K562 (cell line): ENCODE measurements around the gene SGMS1. TPM values are rescaled to one million over a fixed set of nuclear protein-coding genes. Genes with fewer than 3 reads are reported as not detected.

Experiments used
- CREB1 ChIP-seq, 2 experiments: sonication (generic) in 1 of 2; formaldehyde crosslinking in 1 of 2; IDR thresholded peaks; 2 replicates each; pipeline versions ENCODE4 v1.6.1 to v1.8.0; 2012 to 2022; ENCODE audit warnings: inconsistent platforms in 1 of 2, mild to moderate bottlenecking in 1 of 2, missing genetic modification reagents in 1 of 2, moderate library complexity in 1 of 2
- CREB3 ChIP-seq: fragments of 450-650 bp; conservative IDR thresholded peaks from 2 replicates; pipeline ENCODE4 v1.6.1; 2016; ENCODE audit warnings: missing genetic modification characterization, low read depth, mild to moderate bottlenecking, missing compliant biosample characterization, moderate library complexity
- ELF4 ChIP-seq: fragments of 450-650 bp; formaldehyde crosslinking; IDR thresholded peaks from 2 replicates; pipeline ENCODE4 v1.4.0; 2022; ENCODE audit warnings: missing genetic modification characterization
- HDAC3 ChIP-seq: fragments of 450-650 bp; IDR thresholded peaks from 2 replicates; pipeline ENCODE4 v1.6.1; 2018; ENCODE audit warnings: borderline replicate concordance, mild to moderate bottlenecking, moderate library complexity; ENCODE audit not compliant: partially characterized antibody
- MGA ChIP-seq: fragments of 450-650 bp; IDR thresholded peaks from 2 replicates; pipeline ENCODE4 v1.6.1; 2016; ENCODE audit warnings: mild to moderate bottlenecking, moderate library complexity
- MYNN ChIP-seq, 2 experiments: sonication (generic); formaldehyde crosslinking in 1 of 2; IDR thresholded peaks; 2 replicates each; pipeline versions ENCODE4 v1.5.0 to v1.6.1; 2016 to 2020; ENCODE audit warnings: antibody characterized with exemption in 1 of 2, missing genetic modification reagents in 1 of 2
- ZNF384 ChIP-seq: IDR thresholded peaks from 2 replicates; pipeline ENCODE4 v1.6.1; 2012; ENCODE audit warnings: low read depth, low read length, improper control_type of control experiment
- ZNF740 ChIP-seq, 3 experiments: fragments of 200-800 bp in 1 of 3; sonication (Bioruptor generic) in 1 of 3; sonication (generic) in 1 of 3; formaldehyde crosslinking in 1 of 3; IDR thresholded peaks; 2 replicates each; pipeline versions ENCODE4 v1.6.1 to v1.8.0; 2016 to 2022; ENCODE audit warnings: mild to moderate bottlenecking in 2 of 3, missing compliant biosample characterization in 2 of 3, missing genetic modification characterization in 2 of 3, missing genetic modification reagents in 1 of 3
- polyA plus RNA-seq, 8 experiments: library from polyadenylated mRNA; depleted of rRNA in 4 of 8; stranded (reverse) in 5 of 8; unstranded in 3 of 8; fragments of >200 nt; fragmentation: Nextera tagmentation in 2 of 8; fragmentation: Illumina TruSeq in 1 of 8; extraction: Ambion mirVana in 2 of 8; extraction: Trizol in 1 of 8; gene quantifications; 2 replicates each; pipeline versions ENCODE4 v1.2.1 to v1.2.3, GENCODE V29; 2011 to 2014; ENCODE audit warnings: inconsistent platforms in 1 of 8, missing spikeins in 1 of 8
- total RNA-seq, 7 experiments: library from RNA; depleted of rRNA in 6 of 7; stranded (reverse); fragments of >200 nt in 6 of 7; fragmentation: Illumina TruSeq in 2 of 7; extraction: Trizol in 2 of 7; gene quantifications; 2 replicates each; pipeline versions ENCODE4 v1.2.1 to v1.2.3, GENCODE V29; 2011 to 2021; ENCODE audit warnings: low replicate concordance in 1 of 7

Gene SGMS1
- total and polyA plus RNA-seq, 9 of the 15 experiments (the other 6 are each of a cell fraction or from before 2014, with no cell fraction given): 22.6 to 232 (median 82.2) TPM

- TF ChIP-seq MGA: peak; percentile 93
- peak; percentile 79; the same call in 1 of the 2 replicates for TF ChIP-seq ELF4 (CRISPR knock-in tag)
- TF ChIP-seq CREB1 (IDR thresholded peaks at IDR 0.05): peak; percentile 86
- peak; percentile 60; the same call in 1 of the 2 replicates for TF ChIP-seq CREB1 (CRISPR knock-in tag; IDR thresholded peaks at IDR 0.05)
- TF ChIP-seq HDAC3: peak; percentile 27
- no peak for TF ChIP-seq MYNN (IDR thresholded peaks at IDR 0.05)
- TF ChIP-seq MYNN (CRISPR knock-in tag; IDR thresholded peaks at IDR 0.05): no peak
- TF ChIP-seq ZNF384: no peak
- TF ChIP-seq CREB3 (tag): peak; percentile 48; the same call in 1 of the 2 replicates
- TF ChIP-seq ZNF740 (CRISPR knock-in tag; IDR thresholded peaks at IDR 0.05): no peak
- TF ChIP-seq ZNF740 (tag; IDR thresholded peaks at IDR 0.05): peak in 1 of 2 experiments; percentile 75; a peak in 2 of 4 replicates
Measured at GRCh38 chr10:50585921-50586739, 37.6 kb downstream of the SGMS1 start (continued).
